CD4-positive, alpha-beta T cell (primary cell): Measurements from ENCODE around the gene HOXB8. TPM values are rescaled to one million over a fixed set of nuclear protein-coding genes. Genes with fewer than 3 reads are reported as not detected.

Source experiments
- ATAC-seq: fragments of 200-7000 bp; cut with Tn5 transposase; one replicate; pipeline ENCODE4 v1.10.0; 2022; ENCODE audit warnings: mild to moderate bottlenecking; ENCODE audit not compliant: poor library complexity
- CTCF ChIA-PET: fragments of 350-600 bp; sonication (Branson Sonifier 250); formaldehyde crosslinking; loops from one replicate; lab custom pipeline; 2021; ENCODE audit warnings: antibody characterized with exemption, inconsistent platforms; lab: Charles Lee
- POLR2A ChIA-PET: fragments of 350-600 bp; sonication (Branson Sonifier 250); formaldehyde crosslinking; loops from one replicate; lab custom pipeline; 2021; ENCODE audit warnings: antibody characterized with exemption, inconsistent platforms; lab: Charles Lee
- DNase-seq, 14 experiments: peaks; one replicate each; pipeline ENCODE4 v3.0.0-alpha.2; 2013 to 2020; ENCODE audit warnings: mixed read lengths in 2 of 14
- H3K27ac ChIP-seq, 2 donors: one replicate each; pipeline versions ENCODE4 v1.5.1 to v1.7.0; 2013; ENCODE audit warnings: low read length in 2 of 2, low read depth in 1 of 2, mild to moderate bottlenecking in 1 of 2
- H3K27me3 ChIP-seq, 2 experiments: 1 replicate in 1 of 2; 2 replicates in 1 of 2; pipeline versions ENCODE4 v1.6.1 to v1.7.0; 2013; ENCODE audit warnings: low read length in 2 of 2, control low read depth in 1 of 2, mild to moderate bottlenecking in 1 of 2, moderate library complexity in 1 of 2; ENCODE audit not compliant: insufficient read depth in 2 of 2, control insufficient read depth in 1 of 2
- H3K36me3 ChIP-seq: one replicate; pipeline ENCODE4 v1.6.1; 2013; ENCODE audit warnings: low read length, control low read depth; ENCODE audit not compliant: insufficient read depth
- H3K4me1 ChIP-seq: one replicate; pipeline ENCODE4 v1.6.1; 2013; ENCODE audit warnings: low read length, control low read depth; ENCODE audit not compliant: insufficient read depth
- H3K4me3 ChIP-seq: one replicate; pipeline ENCODE4 v1.5.1; 2013; ENCODE audit warnings: mild to moderate bottlenecking, low read length, moderate library complexity
- H3K9me3 ChIP-seq, 2 experiments: 1 replicate in 1 of 2; 2 replicates in 1 of 2; pipeline versions ENCODE4 v1.6.1 to v1.7.0; 2013; ENCODE audit warnings: low read length in 2 of 2, mild to moderate bottlenecking in 2 of 2, control low read depth in 1 of 2, moderate library complexity in 1 of 2; ENCODE audit not compliant: control insufficient read depth in 1 of 2, insufficient read depth in 1 of 2
- H3K27ac Mint-ChIP-seq: one replicate; pipeline ENCODE4 v1.8.0; 2020; ENCODE audit warnings: mixed read lengths
- H3K27me3 Mint-ChIP-seq: one replicate; pipeline ENCODE4 v1.8.0; 2021; ENCODE audit warnings: mixed read lengths
- H3K36me3 Mint-ChIP-seq: one replicate; pipeline ENCODE4 v1.8.0; 2021; ENCODE audit warnings: low read depth, mixed read lengths
- H3K4me1 Mint-ChIP-seq: one replicate; pipeline ENCODE4 v1.8.0; 2021; ENCODE audit warnings: low read depth, mixed read lengths
- H3K4me3 Mint-ChIP-seq: one replicate; pipeline ENCODE4 v1.8.0; 2020; ENCODE audit warnings: mild to moderate bottlenecking, mixed read lengths
- H3K9me3 Mint-ChIP-seq: one replicate; pipeline ENCODE4 v1.8.0; 2020; ENCODE audit warnings: mixed read lengths
- CTCF ChIP-seq: fragments of 200-600 bp; IDR thresholded peaks from one replicate; pipeline ENCODE4 v1.8.0; 2022; ENCODE audit warnings: antibody characterized with exemption, mild to moderate bottlenecking
- intact Hi-C, 2 experiments: fragments of 100-400 bp; cut with DNase I in 1 of 2; cut with micrococcal nuclease in 1 of 2; formaldehyde crosslinking; loops; one replicate each; pipeline versions ENCODE4 v1.15.1 to v1.9.0; 2023 to 2025; cut with DNase I, micrococcal nuclease
- total RNA-seq, 174 experiments: library from RNA in 2 of 174; stranded (reverse) in 2 of 174; gene quantifications; one replicate each; pipeline ENCODE4 v1.2.3 and lab custom pipeline; 2021 to 2026

HOXB8 gene
- total RNA-seq, 2 experiments from 2014 or later, result not detected

- H3K4me1 Mint-ChIP-seq, result peaks cover 45% of the 10 kb centered on the region
- DNase-seq (no peak), ATAC-seq (no peak)
- Histone ChIP-seq H3K4me3 (no peak overlapping the region), H3K27me3 (peaks cover 96 to 99% of the 10 kb centered on the region in 2 experiments), H3K9me3 (peaks cover 0 to 30% of the 10 kb centered on the region in 2 experiments), H3K27ac (no peak overlapping the region), H3K4me1 (peaks cover 55% of the 10 kb centered on the region), H3K36me3 (no peaks in the 10 kb centered on the region)
- no peaks in the 10 kb centered on the region for H3K9me3 Mint-ChIP-seq
- H3K27me3 Mint-ChIP-seq, result peaks cover 100% of the 10 kb centered on the region
- no peak overlapping the region for H3K4me3 Mint-ChIP-seq
- H3K36me3 Mint-ChIP-seq, result no peaks in the 10 kb centered on the region
- intact Hi-C loops, result no loop called here
- no peak overlapping the region for H3K27ac Mint-ChIP-seq
- CTCF ChIA-PET, result interaction anchor here (1.0 kb wide), 1 partner anchor 248 kb away, joined by 3 read pairs; no protein-coding TSS in a partner anchor
- POLR2A ChIA-PET, result interaction anchor here (0.6 kb wide), 1 partner anchor 9 kb away, joined by 3 read pairs; no protein-coding TSS in a partner anchor
- no peak for TF ChIP-seq CTCF
Observed at GRCh38 chr17:48600244-48601098, 14.6 kb downstream of the HOXB8 start.

GRCh38 chr17:48599354-48599753 lies 15.7 kb downstream of the HOXB8 start:
- Histone ChIP-seq H3K36me3 (no peaks in the 10 kb centered on the region), H3K9me3 (peaks cover 0 to 36% of the 10 kb centered on the region in 2 experiments), H3K27ac (no peak overlapping the region), H3K27me3 (peaks cover 96 to 99% of the 10 kb centered on the region in 2 experiments), H3K4me3 (no peak overlapping the region), H3K4me1 (peaks cover 54% of the 10 kb centered on the region)
- Mint-ChIP-seq H3K27me3 (peaks cover 98% of the 10 kb centered on the region), H3K27ac (no peak overlapping the region), H3K9me3 (no peaks in the 10 kb centered on the region), H3K4me3 (no peak overlapping the region), H3K4me1 (peaks cover 37% of the 10 kb centered on the region), H3K36me3 (no peaks in the 10 kb centered on the region)
- POLR2A ChIA-PET, result no interaction called here
- ATAC-seq, result no peak
- no peak for DNase-seq
- no peak for TF ChIP-seq CTCF
- CTCF ChIA-PET, result interaction anchor here (1.1 kb wide), 1 partner anchor 14 kb away, joined by 3 read pairs; no protein-coding TSS in a partner anchor
- intact Hi-C loops, result no loop called here

- no peak overlapping the region for H3K27ac Mint-ChIP-seq
- Histone ChIP-seq H3K36me3 (no peaks in the 10 kb centered on the region), H3K9me3 (peaks cover 0 to 32% of the 10 kb centered on the region in 2 experiments), H3K27me3 (peaks cover 93 to 97% of the 10 kb centered on the region in 2 experiments), H3K27ac (no peak overlapping the region), H3K4me3 (no peak overlapping the region), H3K4me1 (peaks cover 54% of the 10 kb centered on the region)
- no peak for DNase-seq
- H3K9me3 Mint-ChIP-seq, result no peaks in the 10 kb centered on the region
- no peak for ATAC-seq
- intact Hi-C loops, result no loop called here
- no peak overlapping the region for H3K4me3 Mint-ChIP-seq
- no peaks in the 10 kb centered on the region for H3K36me3 Mint-ChIP-seq
- peaks cover 98% of the 10 kb centered on the region for H3K27me3 Mint-ChIP-seq
- CTCF ChIA-PET, result interaction anchor here (1.1 kb wide), 1 partner anchor 14 kb away, joined by 3 read pairs; no protein-coding TSS in a partner anchor
- H3K4me1 Mint-ChIP-seq, result peaks cover 40% of the 10 kb centered on the region
- POLR2A ChIA-PET, result no interaction called here
- no peak for TF ChIP-seq CTCF
Observed at GRCh38 chr17:48598736-48599135, 16.4 kb downstream of the HOXB8 start.
